CD4-positive, alpha-beta T cell treated with Interleukin-4 for 4 hours (primary cell): ENCODE data around the gene SETD7.
"Not testable (repeated sequence)": the region's sequence is repeated elsewhere in the genome, so short reads cannot be mapped to it uniquely, and the experiment has no call there.

Experiments
- DNase-seq: peaks from one replicate; pipeline ENCODE4 v3.0.0-alpha.2; 2020

SETD7 gene

DNA sequence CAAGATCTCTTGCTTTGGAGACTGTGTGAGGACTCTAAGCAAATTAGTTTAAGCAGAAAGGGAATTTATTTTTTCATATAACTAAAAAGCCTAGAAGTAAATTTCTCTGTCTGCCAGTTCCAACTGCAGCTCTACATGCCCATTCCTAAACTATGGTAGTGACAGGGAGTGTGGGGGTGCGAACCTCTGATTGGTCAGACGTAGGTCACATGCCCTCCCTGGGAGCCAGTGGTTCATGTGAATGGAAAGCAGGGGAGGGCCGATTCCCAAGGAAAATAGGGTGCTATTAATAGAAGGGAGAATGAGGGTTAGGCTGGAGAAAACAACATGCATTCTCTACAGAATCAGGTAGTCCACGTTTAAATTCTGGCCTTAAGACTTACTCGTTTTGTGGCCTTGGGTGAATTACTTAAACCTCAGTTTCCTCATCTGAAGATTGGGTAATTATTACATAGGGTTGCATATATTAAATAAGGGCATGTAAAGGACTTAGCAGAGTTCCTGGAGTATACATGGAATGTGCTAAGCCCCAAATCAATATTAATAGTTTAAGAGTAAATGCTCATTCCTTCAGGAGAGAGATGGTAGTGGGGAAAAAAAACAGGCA is 94.9 kb downstream of the SETD7 start:
- no peak for DNase-seq

DNA sequence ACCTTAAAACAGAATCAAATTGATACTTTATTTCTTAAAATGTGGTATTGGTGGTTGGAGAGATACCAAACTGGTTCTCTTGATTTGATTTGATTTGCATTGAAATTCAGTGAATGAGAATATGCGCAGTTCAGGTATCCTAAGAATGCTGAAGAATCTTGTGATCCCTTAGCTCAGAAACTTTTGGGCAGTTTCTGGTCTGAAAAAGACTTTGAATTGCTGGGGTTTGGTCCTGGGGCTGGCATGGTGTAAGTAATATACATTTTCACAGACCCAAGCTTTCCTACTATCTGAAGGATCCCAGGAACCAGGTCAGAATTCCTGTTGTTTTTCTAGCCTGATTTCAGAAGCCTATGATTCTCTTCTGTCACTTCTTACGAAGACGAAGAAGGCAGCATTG is 95.5 kb downstream of the SETD7 start:
- DNase-seq: no peak

DNA sequence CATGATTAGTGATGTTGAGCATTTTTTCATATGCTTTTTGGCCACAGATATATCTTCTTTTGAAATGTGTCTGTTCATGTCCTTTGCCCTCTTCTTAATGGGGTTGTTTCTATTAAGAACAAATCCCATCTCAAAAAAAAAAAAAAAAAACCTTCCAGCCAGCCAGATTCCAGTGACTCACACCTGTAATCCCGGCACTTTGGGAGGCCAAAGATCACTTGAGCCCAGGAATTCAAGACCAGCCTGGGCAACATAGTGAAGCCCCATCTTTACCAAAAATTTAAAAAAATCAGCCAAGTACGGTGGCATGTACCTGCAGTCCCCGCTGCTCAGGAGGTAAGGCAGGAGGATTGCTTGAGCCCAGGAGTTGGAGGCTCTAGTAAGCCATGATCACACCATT is 97.0 kb downstream of the SETD7 start:
- DNase-seq: no peak

DNA sequence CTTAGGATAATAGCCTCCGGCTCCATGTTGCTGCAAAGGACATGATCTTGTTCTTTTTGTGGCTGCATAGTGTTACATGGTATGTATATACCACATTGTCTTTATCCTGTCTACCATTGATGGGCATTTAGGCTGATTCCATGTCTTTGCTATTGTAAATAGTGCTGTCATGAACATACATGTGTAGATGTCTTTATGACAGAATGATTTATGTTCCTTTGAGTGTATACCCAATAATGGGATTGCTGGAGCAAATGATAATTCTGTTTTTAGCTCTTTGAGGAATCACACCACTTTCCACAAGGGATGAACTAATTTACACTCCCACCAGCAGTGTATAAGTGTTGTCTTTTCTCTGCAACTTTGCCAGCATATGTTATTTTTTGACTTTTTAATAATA is 97.5 kb downstream of the SETD7 start:
- DNase-seq: no peak

DNA sequence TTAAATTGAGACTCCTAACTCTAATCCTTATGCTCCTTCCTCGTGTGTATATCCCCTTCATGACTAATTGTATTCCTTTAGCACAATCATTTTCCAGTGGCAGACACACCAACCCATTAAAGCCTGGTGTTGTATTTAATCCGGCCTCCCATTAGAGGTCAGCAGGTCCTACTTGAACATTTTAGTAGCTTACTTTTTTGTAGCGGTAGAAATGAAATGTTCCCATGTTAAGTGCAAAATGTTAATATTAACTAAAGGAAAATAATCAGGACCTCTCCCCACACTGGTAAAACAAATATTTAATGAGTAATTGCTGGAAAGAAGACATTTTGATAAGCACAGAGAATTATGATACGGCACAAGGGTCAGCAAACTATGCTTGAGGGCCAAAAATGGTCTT is 98.7 kb downstream of the SETD7 start:
- DNase-seq: no peak

DNA sequence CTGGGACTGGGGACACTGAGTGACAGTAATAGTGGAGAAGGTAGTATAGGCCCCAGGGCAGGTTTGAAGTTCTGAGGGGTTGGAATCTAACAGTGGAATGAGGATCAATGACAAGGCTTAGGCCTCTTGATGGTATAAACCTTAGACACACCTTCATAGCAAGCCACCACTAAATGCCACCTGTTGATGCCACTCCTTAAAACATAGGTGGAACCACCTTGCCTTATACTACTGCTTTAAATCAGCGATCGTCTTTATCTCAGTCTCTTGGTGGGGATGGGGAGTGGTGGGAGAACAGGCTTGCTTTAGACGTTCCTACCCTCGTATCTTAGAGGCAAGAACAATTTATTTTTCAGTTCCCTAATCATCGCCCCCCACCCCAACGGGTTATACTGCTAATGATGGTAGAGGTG is 100.9 kb downstream of the SETD7 start:
- no peak for DNase-seq

DNA sequence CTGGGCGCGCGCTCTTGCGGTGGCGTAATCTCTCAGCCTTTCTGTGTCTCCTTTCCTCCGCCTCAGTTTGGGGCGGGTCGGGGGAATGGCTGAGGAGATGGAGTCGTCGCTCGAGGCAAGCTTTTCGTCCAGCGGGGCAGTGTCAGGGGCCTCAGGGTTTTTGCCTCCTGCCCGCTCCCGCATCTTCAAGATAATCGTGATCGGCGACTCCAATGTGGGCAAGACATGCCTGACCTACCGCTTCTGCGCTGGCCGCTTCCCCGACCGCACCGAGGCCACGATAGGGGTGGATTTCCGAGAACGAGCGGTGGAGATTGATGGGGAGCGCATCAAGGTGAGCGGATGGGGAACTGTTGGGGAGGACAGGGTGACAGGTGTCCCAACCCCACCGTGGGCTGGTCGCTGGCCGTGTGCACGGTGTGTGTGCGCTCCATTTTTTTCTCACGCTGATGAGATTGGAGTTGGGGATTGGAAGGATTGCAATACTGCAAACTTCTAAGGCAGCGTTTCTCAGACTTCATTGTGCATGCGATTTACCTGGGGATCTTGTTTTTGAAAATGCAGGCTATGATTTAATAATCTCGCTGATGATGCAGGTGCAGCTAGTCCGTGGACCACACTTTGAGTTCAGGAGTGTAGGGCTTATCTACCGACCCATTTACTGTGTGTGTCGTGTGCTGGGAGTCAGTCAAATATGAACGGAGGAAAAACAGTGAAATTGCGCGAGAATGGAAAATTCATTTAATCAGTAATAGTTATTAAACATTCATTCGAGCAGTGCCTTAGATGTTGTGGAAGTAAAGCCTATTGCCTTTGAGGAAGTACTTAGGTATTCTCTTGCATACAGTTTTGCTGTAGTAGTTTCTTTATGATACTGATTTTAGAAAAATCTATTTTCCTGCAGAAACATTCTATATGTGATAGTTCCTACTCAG is 101.6 kb downstream of the SETD7 start, which contains the start of gene RAB33B:
Gene RAB33B (plus strand): TSS at position 11 of the 935 bp plus-strand sequence. CDS start 75 bp downstream, at position 86.
- no peak for DNase-seq

DNA sequence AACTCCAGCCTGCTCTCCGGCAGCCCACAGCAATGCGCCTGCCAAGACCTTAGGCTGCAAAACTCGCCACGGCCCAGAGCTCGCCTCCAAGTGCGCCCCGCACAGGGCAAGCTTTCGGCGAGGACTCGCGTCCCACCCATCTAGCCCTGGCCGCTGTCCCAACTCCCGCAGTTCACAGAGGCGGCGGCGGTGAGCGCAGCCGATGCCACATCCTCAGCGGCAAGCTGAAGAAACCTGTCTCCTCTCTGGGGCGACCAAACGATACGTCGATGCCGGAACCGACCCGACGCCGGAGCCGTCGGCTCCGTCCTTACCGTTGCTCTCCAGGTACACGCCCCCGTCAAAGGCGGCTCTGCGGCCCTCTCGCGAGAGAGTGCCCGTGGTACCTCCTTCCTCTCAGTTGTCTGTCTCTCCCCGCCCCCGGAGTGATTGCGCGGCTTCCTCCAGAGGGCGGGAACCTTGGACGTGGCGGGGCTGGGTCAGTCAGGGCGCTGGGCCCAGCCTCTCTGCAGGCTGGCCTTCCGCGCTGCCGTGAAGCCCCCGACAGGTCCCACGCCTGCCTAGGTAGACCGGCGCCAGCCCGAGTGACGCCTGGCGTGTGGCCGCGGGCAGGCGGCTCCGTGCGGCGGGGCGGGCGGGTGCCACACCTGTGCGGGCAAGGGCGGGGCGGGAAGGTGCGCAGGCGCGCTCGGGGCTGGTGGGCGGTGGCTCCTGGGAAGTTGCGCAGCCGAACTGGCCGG is 102.5 kb downstream of the SETD7 start:
- peak; percentile 97 for DNase-seq

DNA sequence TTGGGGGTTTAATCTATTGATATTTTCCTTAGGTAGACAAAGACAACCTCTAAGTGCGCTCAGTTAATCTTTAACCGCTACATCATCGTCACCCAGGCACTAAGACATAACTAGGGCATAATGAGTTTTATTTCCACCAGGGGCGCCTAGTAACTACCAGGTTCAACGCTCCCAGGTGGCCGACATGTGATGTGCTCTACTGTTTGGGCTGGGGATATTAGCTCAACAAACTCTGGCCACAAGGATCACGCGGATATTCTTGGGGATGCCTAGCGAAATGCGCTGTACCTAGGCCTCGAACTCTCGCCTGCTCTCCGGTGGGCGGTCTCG is 103.0 kb downstream of the SETD7 start:
- DNase-seq: peak; percentile 86

DNA sequence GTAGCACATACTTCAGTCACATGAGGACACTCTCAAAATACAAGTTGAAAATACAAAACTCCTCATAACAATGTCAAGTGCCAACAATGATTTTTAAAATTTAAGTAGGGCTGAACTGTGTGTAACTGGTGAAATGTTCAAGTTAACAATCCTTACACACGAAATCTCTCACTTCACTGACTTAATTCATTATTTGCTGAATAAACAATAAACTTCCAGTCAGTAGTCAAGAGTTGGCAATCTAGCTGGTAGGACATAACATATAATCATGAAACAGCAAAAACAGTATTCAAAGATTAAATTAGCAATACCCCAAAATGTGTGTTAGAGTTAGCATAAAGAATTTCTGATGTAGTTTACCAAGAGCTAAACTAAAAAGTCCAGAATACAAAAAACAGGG is 104.0 kb downstream of the SETD7 start:
- no peak for DNase-seq

DNA sequence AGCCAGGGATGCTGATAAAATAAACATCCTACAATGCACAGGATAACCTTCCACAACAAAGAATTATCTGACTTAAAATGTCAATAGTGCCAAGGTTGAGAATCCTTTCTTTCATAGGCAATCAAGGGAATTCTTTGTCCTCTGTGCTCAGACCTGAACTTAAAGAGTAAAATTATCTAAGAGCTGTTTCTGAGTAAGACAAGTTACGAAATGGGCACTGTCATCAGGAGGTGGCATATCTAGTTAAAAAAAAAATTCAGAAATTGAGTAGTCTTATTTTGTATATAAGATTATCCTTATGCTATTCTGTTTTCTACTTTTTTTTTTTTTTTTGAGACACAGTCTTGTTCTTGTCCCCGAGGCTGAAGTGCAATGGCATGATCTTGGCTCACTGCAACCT is 105.4 kb downstream of the SETD7 start:
- DNase-seq: no peak

DNA sequence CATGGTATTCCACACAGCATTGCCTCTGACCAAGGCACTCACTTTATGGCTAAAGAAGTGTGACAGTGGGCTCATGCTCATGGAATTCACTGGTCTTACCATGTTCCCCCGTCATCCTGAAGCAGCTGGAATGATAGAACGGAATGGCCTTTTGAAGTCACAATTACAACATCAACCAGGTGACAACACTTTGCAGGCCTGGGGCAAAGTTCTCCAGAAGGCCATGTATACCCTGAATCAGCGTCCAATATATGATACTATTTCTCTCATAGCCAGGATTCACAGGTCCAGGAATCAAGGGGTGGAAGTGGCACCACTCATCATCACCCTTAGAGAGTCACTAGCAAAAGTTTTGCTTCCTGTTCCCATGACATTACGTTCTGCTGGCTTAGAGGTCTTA is 108.9 kb downstream of the SETD7 start:
- DNase-seq: not testable (repeated sequence)
